HEK293T (cell line): Measurements from ENCODE around the gene ARHGAP10.

Source experiments
- ELF4 ChIP-seq: fragments of 450-650 bp; IDR thresholded peaks from 2 replicates; pipeline ENCODE4 v1.6.1; 2017; ENCODE audit warnings: antibody characterized with exemption
- FOXK2 ChIP-seq: fragments of 450-650 bp; IDR thresholded peaks from 2 replicates; pipeline ENCODE4 v1.6.1; 2016; ENCODE audit warnings: mild to moderate bottlenecking
- FOXM1 ChIP-seq: fragments of 450-650 bp; IDR thresholded peaks from 2 replicates; pipeline ENCODE4 v1.6.1; 2017; ENCODE audit warnings: mild to moderate bottlenecking, borderline replicate concordance
- HDGF ChIP-seq: fragments of 450-650 bp; IDR thresholded peaks from 2 replicates; pipeline ENCODE4 v1.6.1; 2017; ENCODE audit warnings: antibody characterized with exemption, borderline replicate concordance
- L3MBTL2 ChIP-seq: fragments of 450-650 bp; conservative IDR thresholded peaks from 2 replicates; pipeline ENCODE4 v1.6.1; 2016; ENCODE audit warnings: mild to moderate bottlenecking
- SP1 ChIP-seq: fragments of 450-650 bp; IDR thresholded peaks from 2 replicates; pipeline ENCODE4 v1.6.1; 2017

GRCh38 chr4:147749811-147750321 is 18.0 kb downstream of the ARHGAP10 start:
- no peak for TF ChIP-seq HDGF
- TF ChIP-seq SP1, result no peak
- no peak for TF ChIP-seq FOXK2
- TF ChIP-seq FOXM1, result no peak
- no peak for TF ChIP-seq ELF4
- TF ChIP-seq L3MBTL2, result no peak
